Measurements from ENCODE around the gene DPM3. TPM values are rescaled to one million over a fixed set of nuclear protein-coding genes. Genes with fewer than 3 reads are reported as not detected.
"Not testable (repeated sequence)": the region's sequence is repeated elsewhere in the genome, so short reads cannot be mapped to it uniquely, and the experiment has no call there.

Gene DPM3
- total RNA-seq, 1 experiment from 2014 or later: 73.5 TPM

DNA sequence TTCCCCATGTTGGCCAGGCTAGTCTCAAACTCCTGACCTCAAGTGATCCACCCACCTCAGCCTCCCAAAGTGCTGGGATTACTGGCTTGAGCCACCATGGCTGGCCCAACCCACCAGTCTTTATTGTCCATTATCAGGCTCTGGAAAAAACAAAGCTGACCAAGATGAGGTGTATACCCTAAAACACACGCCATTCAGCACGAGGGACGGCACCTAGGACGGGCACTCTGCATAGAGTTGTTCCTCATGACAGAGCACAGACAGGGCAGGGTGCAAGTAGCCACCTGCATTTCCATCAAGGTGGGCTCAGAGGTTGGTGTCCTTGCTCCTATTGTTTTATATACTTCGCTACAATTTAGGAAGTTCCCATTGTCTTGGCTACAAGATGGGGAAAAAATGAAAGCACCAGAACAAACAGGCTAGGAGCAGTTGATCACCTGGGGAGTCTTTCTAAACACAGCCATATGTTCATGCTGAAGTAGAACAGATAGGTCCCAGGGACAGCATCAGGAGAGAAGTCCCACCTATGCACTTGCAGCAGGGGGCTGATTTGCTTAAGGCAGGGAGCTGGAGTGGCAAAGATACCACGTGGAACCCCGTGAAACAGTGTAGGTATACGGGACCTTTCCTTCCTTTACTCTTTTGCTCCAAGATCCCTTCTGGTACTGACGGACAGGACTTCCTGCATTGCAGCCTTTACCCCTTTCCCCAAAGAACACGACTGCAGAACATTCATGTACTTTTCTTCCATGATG lies 28.3 kb upstream of the DPM3 start (continued):
- TF ChIP-seq, protein P1, sequence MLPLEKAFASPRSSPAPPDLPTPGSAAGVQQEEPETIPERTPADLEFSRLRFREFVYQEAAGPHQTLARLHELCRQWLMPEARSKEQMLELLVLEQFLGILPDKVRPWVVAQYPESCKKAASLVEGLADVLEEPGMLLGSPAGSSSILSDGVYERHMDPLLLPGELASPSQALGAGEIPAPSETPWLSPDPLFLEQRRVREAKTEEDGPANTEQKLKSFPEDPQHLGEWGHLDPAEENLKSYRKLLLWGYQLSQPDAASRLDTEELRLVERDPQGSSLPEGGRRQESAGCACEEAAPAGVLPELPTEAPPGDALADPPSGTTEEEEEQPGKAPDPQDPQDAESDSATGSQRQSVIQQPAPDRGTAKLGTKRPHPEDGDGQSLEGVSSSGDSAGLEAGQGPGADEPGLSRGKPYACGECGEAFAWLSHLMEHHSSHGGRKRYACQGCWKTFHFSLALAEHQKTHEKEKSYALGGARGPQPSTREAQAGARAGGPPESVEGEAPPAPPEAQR (CRISPR knock-in tag; IDR thresholded peaks at IDR 0.05): no peak

DNA sequence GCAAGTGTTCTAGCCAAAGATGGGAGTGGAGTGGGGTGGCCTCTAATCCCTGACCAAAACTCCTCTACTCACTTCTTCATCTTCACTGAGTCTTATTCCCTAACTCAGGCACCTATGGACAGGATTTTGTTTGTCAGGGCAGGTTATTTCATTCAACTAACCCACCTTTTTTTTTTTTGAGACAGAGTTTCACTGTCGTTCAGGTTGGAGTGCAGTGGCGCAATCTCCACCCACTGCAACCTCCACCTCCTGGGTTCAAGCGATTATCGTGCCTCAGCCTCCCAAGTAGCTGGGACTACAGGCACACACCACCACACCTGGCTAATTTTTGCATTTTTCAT lies 27.7 kb upstream of the DPM3 start:
- DNase-seq (ENCODE audit: low spot score); H3K27ac Mint-ChIP-seq; H3K9me3 Mint-ChIP-seq; ATAC-seq; H3K27me3 Mint-ChIP-seq (ENCODE audit: low read depth): not testable (repeated sequence)
- H3K36me3 Mint-ChIP-seq: peaks cover 16% of the 10 kb centered on the region
- H3K4me1 Mint-ChIP-seq: peaks cover 26% of the 10 kb centered on the region
- ChIA-PET CTCF (interaction anchor here (0.7 to 12.2 kb wide), 45 partner anchors 8 to 305 kb away, joined by 3 to 605 read pairs (median 8); partner anchors contain the start of genes ADAM15, CKS1B, DPM3 and EFNA1), POLR2A (interaction anchor here (0.5 to 1.3 kb wide), 4 partner anchors 17 to 77 kb away, joined by 3 to 4 read pairs (median 4); no protein-coding TSS in a partner anchor)
- H3K4me3 Mint-ChIP-seq: peak overlapping the region; percentile 89
- 0 out of 2 replicates have a peak, but pooled peaks have one; percentile 5 for TF ChIP-seq FOXK1 (CRISPR knock-in tag; IDR thresholded peaks at IDR 0.05)

DNA sequence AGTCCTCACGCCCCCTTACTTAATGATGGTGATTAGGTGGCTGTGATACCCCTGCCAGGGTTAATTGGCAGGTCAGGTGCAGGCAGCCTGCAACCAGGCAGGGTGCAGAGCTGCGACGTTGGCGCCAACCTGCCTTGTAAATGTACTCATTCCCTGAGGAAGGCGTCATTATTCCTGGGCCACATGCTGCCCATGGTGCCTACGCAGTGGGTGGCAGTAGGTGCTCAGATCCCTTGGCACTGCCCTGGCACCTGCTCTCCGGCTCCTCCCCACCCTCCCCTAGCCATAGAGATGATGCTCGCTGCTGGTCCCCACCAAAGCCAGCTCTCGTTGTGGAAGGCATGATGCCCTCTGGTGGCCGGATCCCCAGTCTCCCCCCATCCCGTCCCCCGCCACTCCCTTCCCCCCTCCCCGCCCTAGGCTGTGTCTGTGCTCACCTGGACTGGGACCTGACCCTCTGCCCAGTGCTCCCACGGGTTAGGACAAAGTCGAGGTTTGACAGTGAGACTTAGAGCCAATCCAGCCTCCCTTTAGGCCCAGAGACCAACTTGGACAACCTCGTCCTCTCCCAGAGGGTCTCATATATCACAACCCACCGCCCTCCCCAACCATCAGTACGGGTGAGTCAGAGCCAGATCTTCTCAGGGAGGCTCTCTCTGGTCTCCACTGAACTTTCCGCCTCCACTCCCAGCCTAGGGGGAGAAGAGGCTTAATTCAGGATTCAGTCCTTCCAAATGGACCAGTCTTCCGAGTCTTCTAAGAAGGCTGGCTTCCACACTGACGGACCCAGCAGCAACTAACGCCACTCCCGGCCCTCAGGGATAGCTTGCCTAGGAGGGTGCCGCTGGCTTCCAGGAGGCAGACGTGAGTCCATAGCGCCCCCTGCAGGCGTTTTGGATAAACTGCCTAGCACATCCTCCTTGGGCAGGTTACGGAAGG lies 27.1 kb upstream of the DPM3 start:
- Mint-ChIP-seq H3K9me3 (peaks cover 4% of the 10 kb centered on the region), H3K4me3 (peak overlapping the region; percentile 89), H3K27ac (peak overlapping the region; percentile 90), H3K4me1 (peaks cover 24% of the 10 kb centered on the region), H3K36me3 (peaks cover 16% of the 10 kb centered on the region), H3K27me3 (ENCODE audit: low read depth) (no peaks in the 10 kb centered on the region; the same call in 1 of the 2 replicates)
- POLR2A ChIA-PET: interaction anchor here (1.0 to 1.6 kb wide), 7 partner anchors 27 to 103 kb away, joined by 3 to 4 read pairs (median 3); no protein-coding TSS in a partner anchor
- CTCF ChIA-PET: interaction anchor here (0.6 to 12.2 kb wide), 60 partner anchors 8 to 608 kb away, joined by 3 to 605 read pairs (median 6); partner anchors contain the start of genes ADAM15, CKS1B, DPM3 and EFNA1
- DNase-seq (ENCODE audit: low spot score) (peak; percentile 95), ATAC-seq (peak; percentile 75)
- TF ChIP-seq, protein P2, sequence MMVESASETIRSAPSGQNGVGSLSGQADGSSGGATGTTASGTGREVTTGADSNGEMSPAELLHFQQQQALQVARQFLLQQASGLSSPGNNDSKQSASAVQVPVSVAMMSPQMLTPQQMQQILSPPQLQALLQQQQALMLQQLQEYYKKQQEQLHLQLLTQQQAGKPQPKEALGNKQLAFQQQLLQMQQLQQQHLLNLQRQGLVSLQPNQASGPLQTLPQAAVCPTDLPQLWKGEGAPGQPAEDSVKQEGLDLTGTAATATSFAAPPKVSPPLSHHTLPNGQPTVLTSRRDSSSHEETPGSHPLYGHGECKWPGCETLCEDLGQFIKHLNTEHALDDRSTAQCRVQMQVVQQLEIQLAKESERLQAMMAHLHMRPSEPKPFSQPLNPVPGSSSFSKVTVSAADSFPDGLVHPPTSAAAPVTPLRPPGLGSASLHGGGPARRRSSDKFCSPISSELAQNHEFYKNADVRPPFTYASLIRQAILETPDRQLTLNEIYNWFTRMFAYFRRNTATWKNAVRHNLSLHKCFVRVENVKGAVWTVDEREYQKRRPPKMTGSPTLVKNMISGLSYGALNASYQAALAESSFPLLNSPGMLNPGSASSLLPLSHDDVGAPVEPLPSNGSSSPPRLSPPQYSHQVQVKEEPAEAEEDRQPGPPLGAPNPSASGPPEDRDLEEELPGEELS (CRISPR knock-in tag; IDR thresholded peaks at IDR 0.05): no peak
- TF ChIP-seq FOXK1 (CRISPR knock-in tag; IDR thresholded peaks at IDR 0.05) (0 out of 2 replicates have a peak, but pooled peaks have one; percentile 9), SMAD3 (CRISPR knock-in tag; IDR thresholded peaks at IDR 0.05; ENCODE audit: borderline replicate concordance) (0 out of 2 replicates have a peak, but pooled peaks have one; percentile 45), GRHL2 (CRISPR knock-in tag; IDR thresholded peaks at IDR 0.05; ENCODE audit: insufficient replicate concordance, severe bottlenecking) (no peak)
- TF ChIP-seq, protein P3, sequence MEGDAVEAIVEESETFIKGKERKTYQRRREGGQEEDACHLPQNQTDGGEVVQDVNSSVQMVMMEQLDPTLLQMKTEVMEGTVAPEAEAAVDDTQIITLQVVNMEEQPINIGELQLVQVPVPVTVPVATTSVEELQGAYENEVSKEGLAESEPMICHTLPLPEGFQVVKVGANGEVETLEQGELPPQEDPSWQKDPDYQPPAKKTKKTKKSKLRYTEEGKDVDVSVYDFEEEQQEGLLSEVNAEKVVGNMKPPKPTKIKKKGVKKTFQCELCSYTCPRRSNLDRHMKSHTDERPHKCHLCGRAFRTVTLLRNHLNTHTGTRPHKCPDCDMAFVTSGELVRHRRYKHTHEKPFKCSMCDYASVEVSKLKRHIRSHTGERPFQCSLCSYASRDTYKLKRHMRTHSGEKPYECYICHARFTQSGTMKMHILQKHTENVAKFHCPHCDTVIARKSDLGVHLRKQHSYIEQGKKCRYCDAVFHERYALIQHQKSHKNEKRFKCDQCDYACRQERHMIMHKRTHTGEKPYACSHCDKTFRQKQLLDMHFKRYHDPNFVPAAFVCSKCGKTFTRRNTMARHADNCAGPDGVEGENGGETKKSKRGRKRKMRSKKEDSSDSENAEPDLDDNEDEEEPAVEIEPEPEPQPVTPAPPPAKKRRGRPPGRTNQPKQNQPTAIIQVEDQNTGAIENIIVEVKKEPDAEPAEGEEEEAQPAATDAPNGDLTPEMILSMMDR (IDR thresholded peaks at IDR 0.05): peak; percentile 94
- TF ChIP-seq, protein P4, sequence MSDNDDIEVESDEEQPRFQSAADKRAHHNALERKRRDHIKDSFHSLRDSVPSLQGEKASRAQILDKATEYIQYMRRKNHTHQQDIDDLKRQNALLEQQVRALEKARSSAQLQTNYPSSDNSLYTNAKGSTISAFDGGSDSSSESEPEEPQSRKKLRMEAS (CRISPR knock-in tag; IDR thresholded peaks at IDR 0.05): peak; percentile 33; the same call in 1 of the 2 replicates
- TF ChIP-seq, protein P5, sequence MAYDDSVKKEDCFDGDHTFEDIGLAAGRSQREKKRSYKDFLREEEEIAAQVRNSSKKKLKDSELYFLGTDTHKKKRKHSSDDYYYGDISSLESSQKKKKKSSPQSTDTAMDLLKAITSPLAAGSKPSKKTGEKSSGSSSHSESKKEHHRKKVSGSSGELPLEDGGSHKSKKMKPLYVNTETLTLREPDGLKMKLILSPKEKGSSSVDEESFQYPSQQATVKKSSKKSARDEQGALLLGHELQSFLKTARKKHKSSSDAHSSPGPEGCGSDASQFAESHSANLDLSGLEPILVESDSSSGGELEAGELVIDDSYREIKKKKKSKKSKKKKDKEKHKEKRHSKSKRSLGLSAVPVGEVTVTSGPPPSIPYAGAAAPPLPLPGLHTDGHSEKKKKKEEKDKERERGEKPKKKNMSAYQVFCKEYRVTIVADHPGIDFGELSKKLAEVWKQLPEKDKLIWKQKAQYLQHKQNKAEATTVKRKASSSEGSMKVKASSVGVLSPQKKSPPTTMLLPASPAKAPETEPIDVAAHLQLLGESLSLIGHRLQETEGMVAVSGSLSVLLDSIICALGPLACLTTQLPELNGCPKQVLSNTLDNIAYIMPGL (CRISPR knock-in tag; IDR thresholded peaks at IDR 0.05): peak; percentile 32; the same call in 1 of the 2 replicates

Measured in WTC11 (cell line).